ENCODE measurements around the gene CECR2. TPM values are rescaled to one million over a fixed set of nuclear protein-coding genes. Genes with fewer than 3 reads are reported as not detected.

CECR2 gene
- total RNA-seq, 6 experiments from 2014 or later = not detected

GRCh38 chr22:17570851-17571631, 201.8 kb downstream of the CECR2 start:
- peak overlapping the region; percentile 85 for H3K4me3 Mint-ChIP-seq
- H3K4me1 Mint-ChIP-seq (ENCODE audit: low read depth) = peaks cover 39% of the 10 kb centered on the region
- DNase-seq = peak; percentile 92
- no peaks in the 10 kb centered on the region for H3K36me3 Mint-ChIP-seq (ENCODE audit: low read depth)
- peaks cover 7% of the 10 kb centered on the region; the same call in 1 of the 2 replicates for H3K27me3 Mint-ChIP-seq (ENCODE audit: insufficient read depth)
- no peaks in the 10 kb centered on the region for H3K9me3 Mint-ChIP-seq
- H3K27ac Mint-ChIP-seq = peak overlapping the region; percentile 93
- no peak for TF ChIP-seq CTCF (IDR thresholded peaks at IDR 0.05)

- no peak overlapping the region for H3K4me3 Mint-ChIP-seq
- H3K36me3 Mint-ChIP-seq (ENCODE audit: low read depth) = no peaks in the 10 kb centered on the region
Observed at GRCh38 chr22:17575151-17575550, 205.9 kb downstream of the CECR2 start.

GRCh38 chr22:17575681-17576080, 206.4 kb downstream of the CECR2 start:
- no peak for DNase-seq
- peaks cover 40% of the 10 kb centered on the region for H3K4me1 Mint-ChIP-seq (ENCODE audit: low read depth)
- no peaks in the 10 kb centered on the region; the same call in none of the 2 replicates for H3K27me3 Mint-ChIP-seq (ENCODE audit: insufficient read depth)
- no peaks in the 10 kb centered on the region for H3K36me3 Mint-ChIP-seq (ENCODE audit: low read depth)
- no peak for TF ChIP-seq CTCF (IDR thresholded peaks at IDR 0.05)
- H3K4me3 Mint-ChIP-seq = peak overlapping the region; percentile 17; the same call in 1 of the 2 replicates
- H3K9me3 Mint-ChIP-seq = no peaks in the 10 kb centered on the region
- peak overlapping the region; percentile 88 for H3K27ac Mint-ChIP-seq

More at GRCh38 chr22:17575151-17575550, 205.9 kb downstream of the CECR2 start:
- Mint-ChIP-seq H3K27ac (peak overlapping the region; percentile 88), H3K4me1 (ENCODE audit: low read depth) (peaks cover 45% of the 10 kb centered on the region), H3K27me3 (ENCODE audit: insufficient read depth) (no peaks in the 10 kb centered on the region; the same call in none of the 2 replicates), H3K9me3 (no peaks in the 10 kb centered on the region)
- DNase-seq = no peak
- no peak for TF ChIP-seq CTCF (IDR thresholded peaks at IDR 0.05)

- Mint-ChIP-seq H3K4me1 (ENCODE audit: low read depth) (peaks cover 32% of the 10 kb centered on the region), H3K9me3 (no peaks in the 10 kb centered on the region), H3K4me3 (peak overlapping the region; percentile 42; the same call in 1 of the 2 replicates), H3K36me3 (ENCODE audit: low read depth) (no peaks in the 10 kb centered on the region), H3K27ac (peak overlapping the region; percentile 88), H3K27me3 (ENCODE audit: insufficient read depth) (no peaks in the 10 kb centered on the region; the same call in 1 of the 2 replicates)
- peak; percentile 99 for DNase-seq
- no peak for TF ChIP-seq CTCF (IDR thresholded peaks at IDR 0.05)
Observed at GRCh38 chr22:17576470-17576869, 207.2 kb downstream of the CECR2 start.

GRCh38 chr22:17578136-17578754, 209.0 kb downstream of the CECR2 start:
- no peak overlapping the region for H3K4me3 Mint-ChIP-seq
- H3K27me3 Mint-ChIP-seq (ENCODE audit: insufficient read depth) = no peaks in the 10 kb centered on the region; the same call in 1 of the 2 replicates
- peak; percentile 53 for DNase-seq
- no peaks in the 10 kb centered on the region for H3K36me3 Mint-ChIP-seq (ENCODE audit: low read depth)
- H3K4me1 Mint-ChIP-seq (ENCODE audit: low read depth) = peaks cover 28% of the 10 kb centered on the region
- H3K9me3 Mint-ChIP-seq = no peaks in the 10 kb centered on the region
- peak overlapping the region; percentile 88 for H3K27ac Mint-ChIP-seq
- TF ChIP-seq CTCF (IDR thresholded peaks at IDR 0.05) = no peak
